GM12872 (cell line): Measurements from ENCODE around the gene PDCD4.

ENCODE experiments used
- CTCF ChIP-seq: IDR thresholded peaks from 3 replicates; pipeline ENCODE4 v1.5.1; 2011; ENCODE audit warnings: low read depth, mild to moderate bottlenecking, low read length, moderate library complexity; ENCODE audit not compliant: insufficient read depth

The PDCD4 gene

GRCh38 chr10:110946496-110946895 is 74.8 kb downstream of the PDCD4 start:
- no peak for TF ChIP-seq CTCF

GRCh38 chr10:110947061-110947595 is 75.4 kb downstream of the PDCD4 start:
- TF ChIP-seq CTCF: no peak
